ENCODE results near the gene PASK. TPM values are rescaled to one million over a fixed set of nuclear protein-coding genes. Genes with fewer than 3 reads are reported as not detected.

Gene PASK
- polyA plus RNA-seq, 3 donors: 0.56 to 4.3 (median 0.70) TPM

GRCh38 chr2:241126201-241126611 is 23.1 kb downstream of the PASK start:
- H3K9me3 Mint-ChIP-seq: no peaks in the 10 kb centered on the region
- H3K27me3 Mint-ChIP-seq (ENCODE audit: low read depth in 3 of 3): peaks cover 0 to 1% (median 0%) of the 10 kb centered on the region in 3 donors
- peaks cover 8% of the 10 kb centered on the region for H3K4me1 Mint-ChIP-seq
- Histone ChIP-seq H3K4me2 (replicated peaks; ENCODE audit: extremely low read depth, low read length, poor library complexity, severe bottlenecking) (no peak overlapping the region), H3K27me3 (ENCODE audit: control insufficient read depth in 2 of 2, insufficient read depth in 2 of 2, low read length in 2 of 2) (no peaks in the 10 kb centered on the region), H2AFZ (ENCODE audit: insufficient read depth, low read depth, low read length, poor library complexity, severe bottlenecking) (no peak overlapping the region), H3K79me2 (ENCODE audit: insufficient read depth, low read length) (no peaks in the 10 kb centered on the region), H3K9ac (ENCODE audit: insufficient read depth, low read length, poor library complexity, severe bottlenecking) (no peak overlapping the region), H3K9me3 (replicated peaks in 1 of 2; ENCODE audit: control insufficient read depth in 1 of 2, insufficient read depth in 1 of 2, low read length in 2 of 2) (no peaks in the 10 kb centered on the region), H3K4me3 (replicated peaks in 1 of 3; ENCODE audit: low read depth in 2 of 3, low read length in 3 of 3) (no peak overlapping the region), H4K20me1 (ENCODE audit: insufficient read depth, low read length) (no peaks in the 10 kb centered on the region), H3K4me1 (ENCODE audit: control insufficient read depth in 1 of 2, insufficient read depth in 2 of 2, low read length in 2 of 2) (no peaks in the 10 kb centered on the region), H3K27ac (ENCODE audit: low read depth in 1 of 2, low read length in 2 of 2) (no peak overlapping the region), H3K36me3 (replicated peaks in 1 of 2; ENCODE audit: control insufficient read depth in 1 of 2, insufficient read depth in 2 of 2, low read length in 2 of 2) (peaks cover 6 to 14% of the 10 kb centered on the region in 2 donors)
- peaks cover 21 to 36% of the 10 kb centered on the region in 2 donors for H3K36me3 Mint-ChIP-seq
- no peak overlapping the region for H3K27ac Mint-ChIP-seq
- no peak overlapping the region for H3K4me3 Mint-ChIP-seq
- DNase-seq: no peak
- TF ChIP-seq CTCF (IDR thresholded peaks at IDR 0.05): no peak
- intact Hi-C loops (cut with micrococcal nuclease): no loop called here
- 97% methylated on average over 21 of the region's 21 CpGs for WGBS (ENCODE audit: insufficient coverage)

GRCh38 chr2:241125626-241126025 is 23.6 kb downstream of the PASK start:
- H3K4me1 ChIP-seq (ENCODE audit: control insufficient read depth in 1 of 2, insufficient read depth in 2 of 2, low read length in 2 of 2): no peaks in the 10 kb centered on the region
- no peaks in the 10 kb centered on the region for H4K20me1 ChIP-seq (ENCODE audit: insufficient read depth, low read length)
- H3K9me3 ChIP-seq (replicated peaks in 1 of 2; ENCODE audit: control insufficient read depth in 1 of 2, insufficient read depth in 1 of 2, low read length in 2 of 2): no peaks in the 10 kb centered on the region
- H3K27me3 ChIP-seq (ENCODE audit: control insufficient read depth in 2 of 2, insufficient read depth in 2 of 2, low read length in 2 of 2): no peaks in the 10 kb centered on the region
- no peak overlapping the region for H3K27ac Mint-ChIP-seq
- TF ChIP-seq CTCF (IDR thresholded peaks at IDR 0.05): no peak
- H3K27ac ChIP-seq (ENCODE audit: low read depth in 1 of 2, low read length in 2 of 2): no peak overlapping the region
- no peaks in the 10 kb centered on the region for H3K79me2 ChIP-seq (ENCODE audit: insufficient read depth, low read length)
- H3K4me3 Mint-ChIP-seq: no peak overlapping the region
- H3K4me1 Mint-ChIP-seq: peaks cover 8% of the 10 kb centered on the region
- H3K27me3 Mint-ChIP-seq (ENCODE audit: low read depth in 3 of 3): peaks cover 0 to 1% (median 0%) of the 10 kb centered on the region in 3 donors
- H3K36me3 Mint-ChIP-seq: peaks cover 24 to 39% of the 10 kb centered on the region in 2 donors
- no peak overlapping the region for H3K4me3 ChIP-seq (replicated peaks in 1 of 3; ENCODE audit: low read depth in 2 of 3, low read length in 3 of 3)
- no peak overlapping the region for H2AFZ ChIP-seq (ENCODE audit: insufficient read depth, low read depth, low read length, poor library complexity, severe bottlenecking)
- no peak for DNase-seq
- peaks cover 8 to 14% of the 10 kb centered on the region in 2 donors for H3K36me3 ChIP-seq (replicated peaks in 1 of 2; ENCODE audit: control insufficient read depth in 1 of 2, insufficient read depth in 2 of 2, low read length in 2 of 2)
- WGBS (ENCODE audit: insufficient coverage): 98% methylated on average over 8 of the region's 13 CpGs
- H3K9ac ChIP-seq (ENCODE audit: insufficient read depth, low read length, poor library complexity, severe bottlenecking): no peak overlapping the region
- intact Hi-C loops (cut with micrococcal nuclease): no loop called here
- no peaks in the 10 kb centered on the region for H3K9me3 Mint-ChIP-seq
- no peak overlapping the region for H3K4me2 ChIP-seq (replicated peaks; ENCODE audit: extremely low read depth, low read length, poor library complexity, severe bottlenecking)
